Adipose tissue (tissue), 3 donors: ENCODE data around the gene BRINP3. TPM values are rescaled to one million over a fixed set of nuclear protein-coding genes. Genes with fewer than 3 reads are reported as not detected.
"Not testable (repeated sequence)": the region's sequence is repeated elsewhere in the genome, so short reads cannot be mapped to it uniquely, and the experiment has no call there.

Experiments used
- H3K27ac ChIP-seq: one replicate; pipeline ENCODE4 v1.5.1; 2013; ENCODE audit warnings: low read depth, low read length
- WGBS, 3 donors: extraction: QIAGEN DNeasy Blood & Tissue Kit; methylation state at CpG; one replicate each; pipeline ENCODE4 v1.1.7; 2013; 5-methylcytosine and 5-hydroxymethylcytosine counted together
- polyA plus RNA-seq, 3 donors: library from polyadenylated mRNA; stranded (reverse); fragments of 200-250 nt; gene quantifications; one replicate each; pipeline ENCODE4 v1.2.3, GENCODE V29; 2013
- donor health status: healthy with polysubstance abuse.
- donor health status: Bipolar disorder and iron deficiency.
- donor health status: healthy.

Gene BRINP3
- polyA plus RNA-seq, 3 donors = 0.07 to 0.11 (median 0.10) TPM

- no peak overlapping the region for H3K27ac ChIP-seq
- WGBS, 3 donors = 61 to 64% (median 61%) methylated on average over 3 of the region's 3 CpGs
Measured at GRCh38 chr1:190169311-190170067, 308.2 kb downstream of the BRINP3 start.

- WGBS, 3 donors = 47 to 59% (median 52%) methylated on average over 3 of the region's 3 CpGs
- H3K27ac ChIP-seq = no peak overlapping the region
Measured at GRCh38 chr1:190168893-190169280, 308.8 kb downstream of the BRINP3 start.

- 78 to 86% (median 84%) methylated on average over 3 of the region's 3 CpGs for WGBS, 3 donors
Measured at GRCh38 chr1:190168116-190168892, 309.4 kb downstream of the BRINP3 start.

GRCh38 chr1:190159146-190159545, 318.5 kb downstream of the BRINP3 start:
- no peak overlapping the region for H3K27ac ChIP-seq
- 79 to 87% (median 80%) methylated on average over 2 of the region's 2 CpGs for WGBS, 3 donors

More at GRCh38 chr1:190168116-190168892, 309.4 kb downstream of the BRINP3 start:
- H3K27ac ChIP-seq = no peak overlapping the region

- H3K27ac ChIP-seq = no peak overlapping the region
- WGBS, 3 donors = 49 to 56% (median 55%) methylated on average over 2 of the region's 2 CpGs
Measured at GRCh38 chr1:190154744-190155143, 322.9 kb downstream of the BRINP3 start.

- 59 to 79% (median 73%) methylated on average over 2 of the region's 2 CpGs for WGBS, 3 donors
- no peak overlapping the region for H3K27ac ChIP-seq
Measured at GRCh38 chr1:190147616-190148015, 330.0 kb downstream of the BRINP3 start.

GRCh38 chr1:190144650-190145049, 333.0 kb downstream of the BRINP3 start:
- 79 to 83% (median 80%) methylated on average over 2 of the region's 2 CpGs for WGBS, 3 donors
- no peak overlapping the region for H3K27ac ChIP-seq

GRCh38 chr1:190140644-190141043, 337.0 kb downstream of the BRINP3 start:
- WGBS, 3 donors = 54 to 83% (median 80%) methylated on average over 1 of the region's 1 CpG
- no peak overlapping the region for H3K27ac ChIP-seq

GRCh38 chr1:190138702-190139101, 339.0 kb downstream of the BRINP3 start:
- 90 to 100% (median 97%) methylated on average over 1 of the region's 1 CpG for WGBS, 3 donors
- H3K27ac ChIP-seq = no peak overlapping the region

GRCh38 chr1:190138266-190138665, 339.4 kb downstream of the BRINP3 start:
- 48 to 90% (median 80%) methylated on average over 2 of the region's 2 CpGs for WGBS, 3 donors
- H3K27ac ChIP-seq = no peak overlapping the region

GRCh38 chr1:190129366-190129765, 348.3 kb downstream of the BRINP3 start:
- WGBS, 3 donors = 70 to 74% (median 73%) methylated on average over 1 of the region's 1 CpG
- H3K27ac ChIP-seq = no peak overlapping the region

GRCh38 chr1:190126728-190127127, 350.9 kb downstream of the BRINP3 start:
- H3K27ac ChIP-seq = no peak overlapping the region
- 59 to 84% (median 83%) methylated on average over 2 of the region's 2 CpGs for WGBS, 3 donors

- 66 to 72% (median 70%) methylated on average over 3 of the region's 3 CpGs for WGBS, 3 donors
- no peak overlapping the region for H3K27ac ChIP-seq
Measured at GRCh38 chr1:190124068-190124467, 353.6 kb downstream of the BRINP3 start.

- WGBS, 3 donors = 85 to 90% (median 88%) methylated on average over 11 of the region's 11 CpGs
- not testable (repeated sequence) for H3K27ac ChIP-seq
Measured at GRCh38 chr1:190120564-190120963, 357.1 kb downstream of the BRINP3 start.

GRCh38 chr1:190119683-190120082, 358.0 kb downstream of the BRINP3 start:
- H3K27ac ChIP-seq = no peak overlapping the region
- WGBS, 3 donors = 62 to 66% (median 64%) methylated on average over 2 of the region's 2 CpGs

GRCh38 chr1:190116921-190117320, 360.7 kb downstream of the BRINP3 start:
- no peak overlapping the region for H3K27ac ChIP-seq

- WGBS, 3 donors = 39 to 55% (median 47%) methylated on average over 1 of the region's 1 CpG
Measured at GRCh38 chr1:190104961-190105360, 372.7 kb downstream of the BRINP3 start.

GRCh38 chr1:190102757-190103326, 374.8 kb downstream of the BRINP3 start:
- 42 to 79% (median 75%) methylated on average over 5 of the region's 5 CpGs for WGBS, 3 donors
- H3K27ac ChIP-seq = no peak overlapping the region

More at GRCh38 chr1:190104961-190105360, 372.7 kb downstream of the BRINP3 start:
- no peak overlapping the region for H3K27ac ChIP-seq

- WGBS, 3 donors = 76 to 93% (median 85%) methylated on average over 3 of the region's 3 CpGs
Measured at GRCh38 chr1:190101756-190102155, 375.9 kb downstream of the BRINP3 start.

More at GRCh38 chr1:190101756-190102155, 375.9 kb downstream of the BRINP3 start:
- H3K27ac ChIP-seq = no peak overlapping the region
